Measurements from ENCODE around the gene MAPKBP1. TPM values are rescaled to one million over a fixed set of nuclear protein-coding genes. Genes with fewer than 3 reads are reported as not detected.

Gene MAPKBP1
- total RNA-seq, 4 donors from 2014 or later: 4.2 to 8.4 (median 5.4) TPM

- Histone ChIP-seq H3K4me3 (no peak overlapping the region), H3K27ac (no peak overlapping the region), H3K9me3 (no peaks in the 10 kb centered on the region), H3K36me3 (peaks cover 0 to 50% of the 10 kb centered on the region in 2 donors), H3K27me3 (no peaks in the 10 kb centered on the region), H3K4me1 (no peaks in the 10 kb centered on the region)
- no peak for DNase-seq
- no peak for TF ChIP-seq CTCF (IDR thresholded peaks at IDR 0.05 in 4 of 5, conservative IDR thresholded peaks at IDR 0.05 in 1 of 5)
- no peak for TF ChIP-seq POLR2A (IDR thresholded peaks at IDR 0.05)
- intact Hi-C loops (cut with DNase I; ENCODE audit: low total_unique reads) (no loop called here), in situ Hi-C loops (cut with MboI; ENCODE audit: low sequenced_read_pairs in 4 of 4) (loop anchor here in 2 of 4 donors (10.0 to 25.0 kb wide), 2 partner anchors 204 to 212 kb away; no protein-coding TSS in a partner anchor)
- ATAC-seq: no peak
Measured at GRCh38 chr15:41816788-41817187, 42.5 kb downstream of the MAPKBP1 start.

GRCh38 chr15:41817327-41817726 is 43.0 kb downstream of the MAPKBP1 start:
- peaks cover 0 to 55% of the 10 kb centered on the region in 2 donors for H3K36me3 ChIP-seq
- no peaks in the 10 kb centered on the region for H3K4me1 ChIP-seq
- H3K4me3 ChIP-seq: no peak overlapping the region
- TF ChIP-seq POLR2A (IDR thresholded peaks at IDR 0.05) (no peak), CTCF (IDR thresholded peaks at IDR 0.05 in 4 of 5, conservative IDR thresholded peaks at IDR 0.05 in 1 of 5) (no peak)
- H3K27ac ChIP-seq: no peak overlapping the region
- ATAC-seq (no peak), DNase-seq (no peak)
- intact Hi-C loops (cut with DNase I; ENCODE audit: low total_unique reads) (no loop called here), in situ Hi-C loops (cut with MboI; ENCODE audit: low sequenced_read_pairs in 4 of 4) (loop anchor here in 2 of 4 donors (10.0 to 25.0 kb wide), 2 partner anchors 205 to 213 kb away; no protein-coding TSS in a partner anchor)
- no peaks in the 10 kb centered on the region for H3K9me3 ChIP-seq
- H3K27me3 ChIP-seq: no peaks in the 10 kb centered on the region

- peaks cover 0 to 54% of the 10 kb centered on the region in 2 donors for H3K36me3 ChIP-seq
- no peaks in the 10 kb centered on the region for H3K27me3 ChIP-seq
- no peaks in the 10 kb centered on the region for H3K4me1 ChIP-seq
- intact Hi-C loops (cut with DNase I; ENCODE audit: low total_unique reads): no loop called here
- H3K9me3 ChIP-seq: no peaks in the 10 kb centered on the region
- no peak overlapping the region for H3K27ac ChIP-seq
- H3K4me3 ChIP-seq: no peak overlapping the region
- DNase-seq (no peak), ATAC-seq (no peak)
- TF ChIP-seq POLR2A (IDR thresholded peaks at IDR 0.05): no peak
- TF ChIP-seq CTCF (IDR thresholded peaks at IDR 0.05 in 4 of 5, conservative IDR thresholded peaks at IDR 0.05 in 1 of 5): no peak
- in situ Hi-C loops (cut with MboI; ENCODE audit: low sequenced_read_pairs in 4 of 4): loop anchor here in 2 of 4 donors (10.0 to 25.0 kb wide), 2 partner anchors 205 to 213 kb away; no protein-coding TSS in a partner anchor
Measured at GRCh38 chr15:41817781-41818180, 43.5 kb downstream of the MAPKBP1 start.

- H3K4me3 ChIP-seq: no peak overlapping the region
- no peaks in the 10 kb centered on the region for H3K4me1 ChIP-seq
- in situ Hi-C loops (cut with MboI; ENCODE audit: low sequenced_read_pairs in 4 of 4) (loop anchor here in 2 of 4 donors (10.0 to 25.0 kb wide), 2 partner anchors 207 to 215 kb away; no protein-coding TSS in a partner anchor), intact Hi-C loops (cut with DNase I; ENCODE audit: low total_unique reads) (no loop called here)
- no peak overlapping the region for H3K27ac ChIP-seq
- TF ChIP-seq POLR2A (IDR thresholded peaks at IDR 0.05) (no peak), CTCF (IDR thresholded peaks at IDR 0.05 in 4 of 5, conservative IDR thresholded peaks at IDR 0.05 in 1 of 5) (no peak)
- H3K9me3 ChIP-seq: no peaks in the 10 kb centered on the region
- no peaks in the 10 kb centered on the region for H3K27me3 ChIP-seq
- no peak for ATAC-seq
- peaks cover 0 to 68% of the 10 kb centered on the region in 2 donors for H3K36me3 ChIP-seq
- no peak for DNase-seq
Measured at GRCh38 chr15:41819455-41820050, 45.3 kb downstream of the MAPKBP1 start.
